ENCODE data around the gene SMIM45.

Gene SMIM45

DNA sequence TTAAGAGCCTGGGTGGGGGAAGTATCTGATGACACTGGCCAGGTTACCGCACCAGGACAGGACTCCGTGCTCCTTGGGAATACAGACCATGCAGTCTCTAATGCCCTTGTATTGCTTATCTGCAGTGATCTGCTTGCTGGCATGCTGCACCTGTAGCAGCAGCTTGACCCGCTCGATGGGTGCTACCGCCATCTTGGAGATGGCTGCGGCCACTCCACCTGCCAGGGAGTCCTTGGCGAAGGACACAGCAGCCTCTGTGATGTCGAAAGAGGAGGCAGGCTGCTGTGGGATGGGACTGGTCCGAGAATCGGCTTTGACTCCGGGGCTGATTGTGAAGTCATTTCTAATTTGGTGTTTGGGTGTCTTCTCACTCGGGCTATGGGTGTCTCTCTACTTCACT, 49.8 kb downstream of the SMIM45 start:
- DNase-seq (ENCODE audit: low read depth): no peak

DNA sequence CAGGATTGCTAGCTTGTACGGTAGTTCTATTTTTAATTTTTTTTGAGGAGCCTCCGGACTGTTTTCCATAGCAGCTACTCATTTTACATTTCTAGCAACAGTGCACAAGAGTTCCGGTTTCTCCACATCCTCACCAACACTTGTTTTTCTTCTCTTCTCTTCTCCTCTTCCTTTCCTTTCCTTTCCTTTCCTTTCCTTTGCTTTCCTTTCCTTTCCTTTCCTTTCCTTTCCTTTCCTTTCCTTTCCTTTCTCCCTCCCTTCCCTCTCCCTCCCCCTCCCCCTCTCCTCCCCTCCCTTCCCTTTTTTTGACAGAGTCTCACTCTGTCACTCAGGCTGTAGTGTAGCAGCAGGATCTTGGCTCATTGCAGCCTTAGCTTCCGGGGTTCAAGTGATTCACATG, 56.0 kb downstream of the SMIM45 start:
- DNase-seq (ENCODE audit: low read depth): no peak

Measured in ELR (cell line).